GM23248 (cell line): Measurements from ENCODE around the gene TPH1. TPM values are rescaled to one million over a fixed set of nuclear protein-coding genes. Genes with fewer than 3 reads are reported as not detected.
A peak's percentile ranks its signal among the peaks of the same experiment; 100 is the strongest.

Experiments
- DNase-seq: peaks from one replicate; pipeline ENCODE4 v3.0.0-alpha.2; 2015
- H2AFZ ChIP-seq: fragments of 200-600 bp; sonication (generic); 2 replicates; pipeline ENCODE4 v1.6.1; 2016; ENCODE audit warnings: antibody characterized with exemption
- H3F3A ChIP-seq: fragments of 200-600 bp; sonication (generic); 2 replicates; pipeline ENCODE4 v1.6.1; 2016; ENCODE audit warnings: mild to moderate bottlenecking, antibody characterized with exemption, mixed run types; ENCODE audit not compliant: insufficient read depth
- H3K27ac ChIP-seq: fragments of 200-600 bp; sonication (generic); 2 replicates; pipeline ENCODE4 v1.5.1; 2016; ENCODE audit warnings: mild to moderate bottlenecking
- H3K27me3 ChIP-seq: fragments of 200-600 bp; sonication (generic); replicated peaks from 2 replicates; pipeline ENCODE4 v1.6.1; 2016; ENCODE audit warnings: mild to moderate bottlenecking; ENCODE audit not compliant: insufficient read depth
- H3K36me3 ChIP-seq: fragments of 200-600 bp; sonication (generic); 2 replicates; pipeline ENCODE4 v1.6.1; 2016; ENCODE audit warnings: low read depth, mild to moderate bottlenecking
- H3K4me1 ChIP-seq: fragments of 200-600 bp; sonication (generic); 2 replicates; pipeline ENCODE4 v1.6.1; 2016; ENCODE audit warnings: mild to moderate bottlenecking; ENCODE audit not compliant: insufficient read depth
- H3K4me2 ChIP-seq: fragments of 200-600 bp; sonication (generic); one replicate; pipeline ENCODE4 v1.6.1; 2016; ENCODE audit warnings: mild to moderate bottlenecking; ENCODE audit not compliant: unreplicated experiment
- H3K4me3 ChIP-seq: fragments of 200-600 bp; sonication (generic); 2 replicates; pipeline ENCODE4 v1.5.1; 2016; ENCODE audit warnings: mild to moderate bottlenecking
- H3K79me2 ChIP-seq: fragments of 200-600 bp; sonication (generic); 2 replicates; pipeline ENCODE4 v1.6.1; 2016; ENCODE audit warnings: mild to moderate bottlenecking; ENCODE audit not compliant: insufficient read depth
- H3K9ac ChIP-seq: fragments of 200-600 bp; sonication (generic); 2 replicates; pipeline ENCODE4 v1.6.1; 2016; ENCODE audit warnings: mild to moderate bottlenecking
- H3K9me2 ChIP-seq: fragments of 200-600 bp; sonication (generic); 2 replicates; pipeline ENCODE4 v1.6.1; 2016; ENCODE audit warnings: mixed run types, mild to moderate bottlenecking, moderate library complexity; ENCODE audit not compliant: insufficient read depth
- H3K9me3 ChIP-seq: fragments of 200-600 bp; sonication (generic); one replicate; pipeline ENCODE4 v1.6.1; 2017; ENCODE audit warnings: low read depth
- H4K20me1 ChIP-seq: fragments of 200-600 bp; sonication (generic); 2 replicates; pipeline ENCODE4 v1.6.0; 2016; ENCODE audit not compliant: insufficient read depth
- EZH2 ChIP-seq: fragments of 200-600 bp; sonication (generic); IDR thresholded peaks from 2 replicates; pipeline ENCODE4 v1.6.1; 2018; ENCODE audit warnings: antibody characterized with exemption, mild to moderate bottlenecking; ENCODE audit not compliant: insufficient read depth, poor library complexity, severe bottlenecking
- EZH2phosphoT487 ChIP-seq: fragments of 200-600 bp; sonication (generic); IDR thresholded peaks from 2 replicates; pipeline ENCODE4 v1.6.1; 2018; ENCODE audit warnings: antibody characterized with exemption, moderate library complexity, mild to moderate bottlenecking, low read depth; ENCODE audit not compliant: insufficient read depth
- WGBS, 2 experiments: methylation state at CpG; one replicate each; pipeline ENCODE4 v1.1.6; 2015 to 2017; ENCODE audit warnings: low lambda C conversion rate in 2 of 2, low coverage in 1 of 2; ENCODE audit errors: missing lambda C conversion rate in 2 of 2; 5-methylcytosine and 5-hydroxymethylcytosine counted together
- in situ Hi-C: fragments of 300-500 bp; cut with MboI; formaldehyde crosslinking; loops from 2 replicates; pipeline ENCODE4 v1.15.0; 2020
- polyA plus RNA-seq: library from polyadenylated mRNA; unstranded; fragments of >200 nt; fragmentation: Nextera tagmentation; extraction: Ambion mirVana; gene quantifications from 2 replicates; pipeline ENCODE4 v1.2.1, GENCODE V29; 2016
- total RNA-seq: library from RNA; depleted of rRNA; stranded (reverse); fragments of >200 nt; shearing (Covaris generic); gene quantifications from 2 replicates; pipeline ENCODE4 v1.2.3, GENCODE V29; 2014

Gene TPH1
- total and polyA plus RNA-seq, 2 experiments from 2014 or later = not detected

GRCh38 chr11:18019650-18020049 lies 26.4 kb downstream of the TPH1 start:
- no peak overlapping the region for H3K27ac ChIP-seq
- H3K9me3 ChIP-seq = no peaks in the 10 kb centered on the region
- H3F3A ChIP-seq = no peaks in the 10 kb centered on the region
- no peak overlapping the region for H3K4me2 ChIP-seq
- DNase-seq = no peak
- no peak overlapping the region for H3K4me3 ChIP-seq
- H2AFZ ChIP-seq = no peak overlapping the region
- no peaks in the 10 kb centered on the region for H3K4me1 ChIP-seq
- no peaks in the 10 kb centered on the region for H3K36me3 ChIP-seq
- no peak for TF ChIP-seq EZH2
- TF ChIP-seq EZH2phosphoT487 = no peak
- H3K27me3 ChIP-seq = no peaks in the 10 kb centered on the region
- no peak overlapping the region for H3K9ac ChIP-seq
- H3K79me2 ChIP-seq = no peaks in the 10 kb centered on the region
- in situ Hi-C loops = no loop called here
- no peaks in the 10 kb centered on the region for H4K20me1 ChIP-seq
- H3K9me2 ChIP-seq = no peaks in the 10 kb centered on the region; the same call in 1 of the 2 replicates

- in situ Hi-C loops = no loop called here
- WGBS, 2 experiments = 90 to 93% methylated on average over 2 of the region's 2 CpGs
- H3K4me2 ChIP-seq = no peak overlapping the region
Observed at GRCh38 chr11:18016789-18017188, 29.3 kb downstream of the TPH1 start.

GRCh38 chr11:18014876-18015275 lies 31.2 kb downstream of the TPH1 start:
- no peaks in the 10 kb centered on the region for H3K79me2 ChIP-seq
- no peak overlapping the region for H2AFZ ChIP-seq
- peaks cover 8% of the 10 kb centered on the region; the same call in 1 of the 2 replicates for H3F3A ChIP-seq
- no peaks in the 10 kb centered on the region for H3K27me3 ChIP-seq
- H3K27ac ChIP-seq = no peak overlapping the region
- DNase-seq = no peak
- no peak overlapping the region for H3K4me3 ChIP-seq
- H3K36me3 ChIP-seq = no peaks in the 10 kb centered on the region
- H3K4me1 ChIP-seq = no peaks in the 10 kb centered on the region
- no peaks in the 10 kb centered on the region for H4K20me1 ChIP-seq
- in situ Hi-C loops = no loop called here
- no peak overlapping the region for H3K4me2 ChIP-seq
- H3K9ac ChIP-seq = no peak overlapping the region
- TF ChIP-seq EZH2phosphoT487 = no peak
- H3K9me2 ChIP-seq = no peaks in the 10 kb centered on the region
- no peaks in the 10 kb centered on the region for H3K9me3 ChIP-seq

More at GRCh38 chr11:18016789-18017188, 29.3 kb downstream of the TPH1 start:
- Histone ChIP-seq H3K4me1 (no peaks in the 10 kb centered on the region), H3K79me2 (no peaks in the 10 kb centered on the region), H2AFZ (no peak overlapping the region), H3F3A (peaks cover 3% of the 10 kb centered on the region; the same call in 1 of the 2 replicates), H3K27ac (no peak overlapping the region), H3K9ac (no peak overlapping the region), H3K9me2 (no peaks in the 10 kb centered on the region), H3K27me3 (no peaks in the 10 kb centered on the region), H3K4me3 (no peak overlapping the region), H4K20me1 (no peaks in the 10 kb centered on the region), H3K36me3 (no peaks in the 10 kb centered on the region), H3K9me3 (no peaks in the 10 kb centered on the region)
- TF ChIP-seq EZH2phosphoT487 (no peak), EZH2 (no peak)
- DNase-seq = no peak

GRCh38 chr11:18013790-18014507 lies 32.1 kb downstream of the TPH1 start:
- H3K9ac ChIP-seq = peak overlapping the region; percentile 71

More at GRCh38 chr11:18013790-18014507, 32.1 kb downstream of the TPH1 start:
- H3K27ac ChIP-seq = no peak overlapping the region
- in situ Hi-C loops = no loop called here
- peak overlapping the region; percentile 84 for H3K4me2 ChIP-seq
- WGBS, 2 experiments = 20 to 24% methylated on average over 11 of the region's 11 CpGs
- H3K9me2 ChIP-seq = no peaks in the 10 kb centered on the region
- TF ChIP-seq EZH2 (no peak), EZH2phosphoT487 (no peak)
- H3K27me3 ChIP-seq = no peaks in the 10 kb centered on the region
- no peaks in the 10 kb centered on the region for H4K20me1 ChIP-seq
- H3K36me3 ChIP-seq = no peaks in the 10 kb centered on the region
- H3F3A ChIP-seq = peaks cover 8% of the 10 kb centered on the region; the same call in 1 of the 2 replicates
- no peaks in the 10 kb centered on the region for H3K79me2 ChIP-seq
- peak overlapping the region; percentile 92 for H3K4me3 ChIP-seq
- no peaks in the 10 kb centered on the region for H3K9me3 ChIP-seq
- DNase-seq = peak; percentile 39
- H2AFZ ChIP-seq = peak overlapping the region; percentile 97
- H3K4me1 ChIP-seq = no peaks in the 10 kb centered on the region
